Measurements from ENCODE around the gene FARS2. TPM values are rescaled to one million over a fixed set of nuclear protein-coding genes. Genes with fewer than 3 reads are reported as not detected.

FARS2 gene
- total RNA-seq, 1 experiment from 2014 or later, result 15.0 TPM

- Mint-ChIP-seq H3K36me3 (no peaks in the 10 kb centered on the region), H3K4me1 (peaks cover 17% of the 10 kb centered on the region), H3K4me3 (no peak overlapping the region), H3K9me3 (no peaks in the 10 kb centered on the region), H3K27me3 (ENCODE audit: low read depth) (no peaks in the 10 kb centered on the region), H3K27ac (no peak overlapping the region)
- ChIA-PET CTCF (no interaction called here), POLR2A (no interaction called here)
- no peak for ATAC-seq
- no peak for TF ChIP-seq NR2C2 (CRISPR knock-in tag; IDR thresholded peaks at IDR 0.05)
- no peak for TF ChIP-seq EMX1 (CRISPR knock-in tag; IDR thresholded peaks at IDR 0.05)
- no peak for DNase-seq (ENCODE audit: low spot score)
These were observed 214.5 kb downstream of the FARS2 start for GRCh38 chr6:5475779-5476178.

DNA sequence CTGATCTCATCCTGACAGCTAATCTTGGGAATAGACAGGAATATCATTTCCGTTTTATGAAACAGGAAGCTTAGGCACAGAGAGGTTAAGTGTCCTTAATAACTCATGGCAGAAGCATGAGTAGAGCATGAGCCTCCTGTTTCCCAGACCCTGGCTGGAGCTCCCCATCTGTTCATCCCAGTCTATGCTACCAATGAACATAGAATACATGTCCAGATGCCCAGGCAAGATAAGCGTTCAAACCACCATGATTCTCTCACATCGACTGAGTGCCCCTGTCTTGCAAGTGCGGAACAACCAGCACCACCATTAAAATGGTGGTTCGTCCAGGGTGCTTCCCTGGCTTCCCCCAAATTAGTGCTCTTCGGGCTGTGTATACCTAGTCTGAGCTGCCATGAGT is 217.1 kb downstream of the FARS2 start:
- no peaks in the 10 kb centered on the region for H3K36me3 Mint-ChIP-seq
- peaks cover 27% of the 10 kb centered on the region for H3K4me1 Mint-ChIP-seq
- POLR2A ChIA-PET, result no interaction called here
- CTCF ChIA-PET, result interaction anchor here (1.7 kb wide), 1 partner anchor 32 kb away, joined by 4 read pairs; no protein-coding TSS in a partner anchor
- no peaks in the 10 kb centered on the region for H3K9me3 Mint-ChIP-seq
- H3K4me3 Mint-ChIP-seq, result no peak overlapping the region
- TF ChIP-seq JAZF1 (CRISPR knock-in tag; IDR thresholded peaks at IDR 0.05) (no peak), NR2C2 (CRISPR knock-in tag; IDR thresholded peaks at IDR 0.05) (no peak), MXD4 (CRISPR knock-in tag; IDR thresholded peaks at IDR 0.05; ENCODE audit: borderline replicate concordance) (no peak), ZNF281 (CRISPR knock-in tag; IDR thresholded peaks at IDR 0.05) (no peak), HMGXB4 (CRISPR knock-in tag; IDR thresholded peaks at IDR 0.05) (no peak), NFATC4 (CRISPR knock-in tag; IDR thresholded peaks at IDR 0.05) (no peak), NR3C1 (CRISPR knock-in tag; conservative IDR thresholded peaks at IDR 0.05; ENCODE audit: low read depth) (no peak), RORB (CRISPR knock-in tag; IDR thresholded peaks at IDR 0.05) (no peak)
- TF ChIP-seq, protein P1, sequence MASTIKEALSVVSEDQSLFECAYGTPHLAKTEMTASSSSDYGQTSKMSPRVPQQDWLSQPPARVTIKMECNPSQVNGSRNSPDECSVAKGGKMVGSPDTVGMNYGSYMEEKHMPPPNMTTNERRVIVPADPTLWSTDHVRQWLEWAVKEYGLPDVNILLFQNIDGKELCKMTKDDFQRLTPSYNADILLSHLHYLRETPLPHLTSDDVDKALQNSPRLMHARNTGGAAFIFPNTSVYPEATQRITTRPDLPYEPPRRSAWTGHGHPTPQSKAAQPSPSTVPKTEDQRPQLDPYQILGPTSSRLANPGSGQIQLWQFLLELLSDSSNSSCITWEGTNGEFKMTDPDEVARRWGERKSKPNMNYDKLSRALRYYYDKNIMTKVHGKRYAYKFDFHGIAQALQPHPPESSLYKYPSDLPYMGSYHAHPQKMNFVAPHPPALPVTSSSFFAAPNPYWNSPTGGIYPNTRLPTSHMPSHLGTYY (CRISPR knock-in tag; IDR thresholded peaks at IDR 0.05), result no peak
- no peaks in the 10 kb centered on the region for H3K27me3 Mint-ChIP-seq (ENCODE audit: low read depth)
- H3K27ac Mint-ChIP-seq, result no peak overlapping the region
- DNase-seq (ENCODE audit: low spot score) (no peak), ATAC-seq (no peak)

DNA sequence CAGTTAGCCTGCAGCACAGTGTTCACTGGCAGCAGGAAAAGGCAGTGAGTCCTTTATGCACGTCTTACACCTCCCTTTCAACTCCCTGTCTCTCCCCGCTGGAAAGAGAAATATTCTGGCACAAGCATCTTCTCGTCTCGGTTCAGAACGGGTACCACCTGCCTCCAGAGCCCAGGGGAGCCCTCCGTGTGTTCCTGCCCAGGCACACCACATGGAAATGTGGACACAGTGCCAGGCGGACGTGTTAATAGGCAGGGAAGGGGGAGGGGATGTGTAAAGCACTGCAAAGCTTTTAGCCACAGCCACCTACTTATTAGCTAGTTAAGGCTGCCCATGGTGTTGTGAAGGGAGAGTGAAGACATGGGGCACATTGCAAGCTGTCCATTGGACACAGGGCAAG is 219.7 kb downstream of the FARS2 start:
- Mint-ChIP-seq H3K4me3 (no peak overlapping the region), H3K4me1 (peaks cover 25% of the 10 kb centered on the region), H3K9me3 (no peaks in the 10 kb centered on the region), H3K27me3 (ENCODE audit: low read depth) (no peaks in the 10 kb centered on the region), H3K27ac (no peak overlapping the region), H3K36me3 (no peaks in the 10 kb centered on the region)
- CTCF ChIA-PET, result interaction anchor here (1.2 kb wide), 1 partner anchor 10 kb away, joined by 15 read pairs; no protein-coding TSS in a partner anchor
- DNase-seq (ENCODE audit: low spot score) (no peak), ATAC-seq (no peak)
- POLR2A ChIA-PET, result no interaction called here
- TF ChIP-seq MYBL2 (CRISPR knock-in tag; IDR thresholded peaks at IDR 0.05), result no peak
- no peak for TF ChIP-seq ZNF281 (CRISPR knock-in tag; IDR thresholded peaks at IDR 0.05)
- TF ChIP-seq SMAD3 (CRISPR knock-in tag; IDR thresholded peaks at IDR 0.05; ENCODE audit: borderline replicate concordance), result no peak
- TF ChIP-seq, protein P2, sequence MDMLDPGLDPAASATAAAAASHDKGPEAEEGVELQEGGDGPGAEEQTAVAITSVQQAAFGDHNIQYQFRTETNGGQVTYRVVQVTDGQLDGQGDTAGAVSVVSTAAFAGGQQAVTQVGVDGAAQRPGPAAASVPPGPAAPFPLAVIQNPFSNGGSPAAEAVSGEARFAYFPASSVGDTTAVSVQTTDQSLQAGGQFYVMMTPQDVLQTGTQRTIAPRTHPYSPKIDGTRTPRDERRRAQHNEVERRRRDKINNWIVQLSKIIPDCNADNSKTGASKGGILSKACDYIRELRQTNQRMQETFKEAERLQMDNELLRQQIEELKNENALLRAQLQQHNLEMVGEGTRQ (CRISPR knock-in tag; IDR thresholded peaks at IDR 0.05), result no peak
- TF ChIP-seq ZNF396 (CRISPR knock-in tag; IDR thresholded peaks at IDR 0.05; ENCODE audit: borderline replicate concordance), result no peak
- TF ChIP-seq ZNF671 (CRISPR knock-in tag; IDR thresholded peaks at IDR 0.05), result no peak
- no peak for TF ChIP-seq JAZF1 (CRISPR knock-in tag; IDR thresholded peaks at IDR 0.05)
- no peak for TF ChIP-seq ZMAT4 (CRISPR knock-in tag; IDR thresholded peaks at IDR 0.05)
- no peak for TF ChIP-seq MXD4 (CRISPR knock-in tag; IDR thresholded peaks at IDR 0.05; ENCODE audit: borderline replicate concordance)
- TF ChIP-seq ZBTB21 (CRISPR knock-in tag; IDR thresholded peaks at IDR 0.05; ENCODE audit: borderline replicate concordance), result no peak
- TF ChIP-seq RORB (CRISPR knock-in tag; IDR thresholded peaks at IDR 0.05), result no peak
- TF ChIP-seq, protein P3, sequence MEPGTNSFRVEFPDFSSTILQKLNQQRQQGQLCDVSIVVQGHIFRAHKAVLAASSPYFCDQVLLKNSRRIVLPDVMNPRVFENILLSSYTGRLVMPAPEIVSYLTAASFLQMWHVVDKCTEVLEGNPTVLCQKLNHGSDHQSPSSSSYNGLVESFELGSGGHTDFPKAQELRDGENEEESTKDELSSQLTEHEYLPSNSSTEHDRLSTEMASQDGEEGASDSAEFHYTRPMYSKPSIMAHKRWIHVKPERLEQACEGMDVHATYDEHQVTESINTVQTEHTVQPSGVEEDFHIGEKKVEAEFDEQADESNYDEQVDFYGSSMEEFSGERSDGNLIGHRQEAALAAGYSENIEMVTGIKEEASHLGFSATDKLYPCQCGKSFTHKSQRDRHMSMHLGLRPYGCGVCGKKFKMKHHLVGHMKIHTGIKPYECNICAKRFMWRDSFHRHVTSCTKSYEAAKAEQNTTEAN (CRISPR knock-in tag; IDR thresholded peaks at IDR 0.05), result no peak
- no peak for TF ChIP-seq HMGA2 (CRISPR knock-in tag; IDR thresholded peaks at IDR 0.05)
- no peak for TF ChIP-seq KAT7 (CRISPR knock-in tag; IDR thresholded peaks at IDR 0.05; ENCODE audit: borderline replicate concordance)
- TF ChIP-seq ZNF219 (CRISPR knock-in tag; IDR thresholded peaks at IDR 0.05; ENCODE audit: borderline replicate concordance), result no peak

Data from WTC11 (cell line).